OCI-LY1 (cell line): ENCODE results near the gene BMP8B.

Experiments
- H2AFZ ChIP-seq: fragments of 200-600 bp; sonication (generic), shearing (Covaris generic); 2 replicates; pipeline ENCODE4 v1.6.0; 2014; ENCODE audit warnings: antibody characterized with exemption, mild to moderate bottlenecking, low read length
- H3F3A ChIP-seq: fragments of 200-600 bp; sonication (generic), shearing (Covaris generic); 2 replicates; pipeline ENCODE4 v1.6.0; 2014; ENCODE audit warnings: mild to moderate bottlenecking, antibody characterized with exemption, low read length, moderate library complexity; ENCODE audit not compliant: insufficient read depth
- H3K27ac ChIP-seq: fragments of 200-600 bp; sonication (generic); 2 replicates; pipeline ENCODE4 v1.5.1; 2014; ENCODE audit warnings: low read length, mixed run types, mild to moderate bottlenecking, low read depth; ENCODE audit not compliant: poor library complexity, severe bottlenecking
- H3K27me3 ChIP-seq: fragments of 200-600 bp; sonication (generic); 2 replicates; pipeline ENCODE4 v1.6.0; 2014; ENCODE audit warnings: antibody characterized with exemption, mild to moderate bottlenecking, low read length, moderate library complexity; ENCODE audit not compliant: insufficient read depth
- H3K36me3 ChIP-seq: fragments of 200-600 bp; sonication (generic); 2 replicates; pipeline ENCODE4 v1.6.1; 2014; ENCODE audit warnings: mild to moderate bottlenecking, antibody characterized with exemption, low read length, moderate library complexity, mixed read lengths; ENCODE audit not compliant: insufficient read depth
- H3K4me1 ChIP-seq: fragments of 200-600 bp; sonication (generic); 2 replicates; pipeline ENCODE4 v1.5.1; 2014; ENCODE audit warnings: mild to moderate bottlenecking, low read length, moderate library complexity; ENCODE audit not compliant: insufficient read depth, severe bottlenecking
- H3K4me2 ChIP-seq: fragments of 200-600 bp; sonication (generic), shearing (Covaris generic); 2 replicates; pipeline ENCODE4 v1.6.1; 2014; ENCODE audit warnings: low read length
- H3K4me3 ChIP-seq: fragments of 200-600 bp; sonication (generic); 2 replicates; pipeline ENCODE4 v1.5.1; 2014; ENCODE audit warnings: low read length, low read depth, mild to moderate bottlenecking, mixed read lengths; ENCODE audit not compliant: poor library complexity, severe bottlenecking
- H3K79me2 ChIP-seq: fragments of 200-600 bp; shearing (Covaris generic); 2 replicates; pipeline ENCODE4 v1.6.1; 2016; ENCODE audit warnings: mixed run types, low read length, mixed read lengths; ENCODE audit not compliant: insufficient read depth
- H3K9ac ChIP-seq: fragments of 200-600 bp; sonication (generic), shearing (Covaris generic); 2 replicates; pipeline ENCODE4 v1.6.1; 2014; ENCODE audit warnings: mild to moderate bottlenecking, low read length, mixed read lengths
- H3K9me2 ChIP-seq: fragments of 200-600 bp; sonication (generic), shearing (Covaris generic); 2 replicates; pipeline ENCODE4 v1.6.1; 2014; ENCODE audit warnings: low read depth, mild to moderate bottlenecking, low read length, mixed read lengths
- H3K9me3 ChIP-seq: fragments of 200-600 bp; shearing (Covaris generic); 2 replicates; pipeline ENCODE4 v1.6.1; 2014; ENCODE audit warnings: low read length, mixed read lengths
- H4K20me1 ChIP-seq: fragments of 200-600 bp; sonication (generic), shearing (Covaris generic); 2 replicates; pipeline ENCODE4 v1.6.0; 2016; ENCODE audit warnings: mild to moderate bottlenecking, low read length; ENCODE audit not compliant: insufficient read depth
- CTCF ChIP-seq: fragments of 200-600 bp; sonication (generic), shearing (Covaris generic); IDR thresholded peaks from 2 replicates; pipeline ENCODE4 v1.5.1; 2017; ENCODE audit warnings: mild to moderate bottlenecking, antibody characterized with exemption, low read length, moderate library complexity, mixed read lengths
- EZH2 ChIP-seq: fragments of 200-600 bp; sonication (generic), shearing (Covaris generic); IDR thresholded peaks from 2 replicates; pipeline ENCODE4 v1.8.0; 2017; ENCODE audit warnings: borderline replicate concordance, mixed run types, mild to moderate bottlenecking, antibody characterized with exemption, low read length, moderate library complexity, mixed read lengths

Gene BMP8B

DNA sequence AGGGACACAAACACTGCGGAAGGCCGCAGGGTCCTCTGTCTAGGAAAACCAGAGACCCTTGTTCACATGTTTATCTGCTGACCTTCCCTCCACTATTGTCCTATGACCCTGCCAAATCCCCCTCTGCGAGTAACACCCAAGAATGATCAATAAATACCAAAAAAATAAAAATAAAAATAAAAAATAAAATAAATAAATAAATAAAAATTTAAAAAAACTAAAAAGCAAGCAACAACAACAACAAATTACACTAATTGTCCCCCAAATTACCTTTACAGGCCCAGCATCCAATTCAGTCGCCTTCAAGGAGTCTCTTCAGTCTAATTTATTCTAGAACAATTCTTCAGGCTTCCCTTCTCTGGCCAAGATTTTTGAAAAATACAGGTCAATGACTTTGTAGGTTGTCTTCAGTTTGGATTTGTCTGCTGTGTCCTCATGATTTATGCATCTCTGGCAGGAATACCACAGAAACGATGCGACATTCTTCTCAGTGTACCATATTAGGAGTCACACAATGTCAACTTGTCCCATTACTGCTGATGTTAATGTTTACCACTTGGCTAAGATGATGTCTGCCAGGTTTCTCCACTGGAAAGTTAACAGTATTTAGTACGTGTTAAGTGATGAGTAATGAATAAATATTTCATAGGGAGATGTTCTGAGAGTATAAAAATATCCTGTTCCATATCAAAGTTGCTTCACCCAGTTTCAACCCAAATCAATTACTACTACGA, 20.3 kb upstream of the BMP8B start:
- Histone ChIP-seq H3F3A (no peaks in the 10 kb centered on the region), H3K27me3 (no peaks in the 10 kb centered on the region), H3K4me2 (no peak overlapping the region), H3K9ac (no peak overlapping the region), H3K36me3 (no peaks in the 10 kb centered on the region; the same call in 1 of the 2 replicates), H2AFZ (no peak overlapping the region), H3K79me2 (no peaks in the 10 kb centered on the region), H3K9me3 (no peaks in the 10 kb centered on the region), H3K27ac (no peak overlapping the region), H3K4me3 (no peak overlapping the region), H4K20me1 (no peaks in the 10 kb centered on the region), H3K4me1 (no peaks in the 10 kb centered on the region), H3K9me2 (no peaks in the 10 kb centered on the region)
- TF ChIP-seq EZH2, result no peak
- TF ChIP-seq CTCF, result no peak

DNA sequence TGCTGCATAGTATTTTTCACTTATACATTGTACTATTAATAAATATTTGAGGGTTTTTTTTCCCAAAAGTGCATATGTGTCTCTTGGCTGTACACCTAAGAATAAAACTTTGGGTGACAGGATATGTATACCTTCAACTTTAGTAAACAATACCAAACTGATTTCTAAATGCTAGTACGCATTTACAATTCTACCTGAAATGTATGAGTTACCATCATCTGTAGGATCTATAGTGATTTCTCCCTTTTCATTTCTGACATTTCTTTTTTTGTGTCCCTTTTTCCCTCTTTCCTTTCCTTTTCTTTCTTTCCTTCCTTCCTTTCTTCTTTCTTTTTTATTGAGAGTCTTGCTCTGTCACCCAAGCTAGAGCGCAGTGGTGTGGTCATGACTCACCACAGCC, 16.7 kb upstream of the BMP8B start:
- TF ChIP-seq EZH2, result no peak
- TF ChIP-seq CTCF, result no peak
- H4K20me1 ChIP-seq, result no peaks in the 10 kb centered on the region
- no peaks in the 10 kb centered on the region; the same call in 1 of the 2 replicates for H3K36me3 ChIP-seq
- no peak overlapping the region for H3K27ac ChIP-seq
- H3K4me2 ChIP-seq, result no peak overlapping the region
- no peaks in the 10 kb centered on the region for H3K4me1 ChIP-seq
- H3K79me2 ChIP-seq, result no peaks in the 10 kb centered on the region
- H3F3A ChIP-seq, result no peaks in the 10 kb centered on the region
- H2AFZ ChIP-seq, result no peak overlapping the region
- H3K9me3 ChIP-seq, result no peaks in the 10 kb centered on the region
- no peak overlapping the region for H3K9ac ChIP-seq
- H3K27me3 ChIP-seq, result no peaks in the 10 kb centered on the region
- H3K9me2 ChIP-seq, result no peaks in the 10 kb centered on the region
- no peak overlapping the region for H3K4me3 ChIP-seq

- Histone ChIP-seq H3K9me2 (no peaks in the 10 kb centered on the region), H3K36me3 (no peaks in the 10 kb centered on the region), H3K27me3 (no peaks in the 10 kb centered on the region), H3K9ac (no peak overlapping the region), H3F3A (no peaks in the 10 kb centered on the region), H3K4me1 (peaks cover 14% of the 10 kb centered on the region), H3K9me3 (no peaks in the 10 kb centered on the region), H2AFZ (no peak overlapping the region), H3K4me2 (no peak overlapping the region), H3K79me2 (no peaks in the 10 kb centered on the region), H3K27ac (no peak overlapping the region), H4K20me1 (no peaks in the 10 kb centered on the region), H3K4me3 (no peak overlapping the region)
- TF ChIP-seq CTCF, result no peak
Measured at GRCh38 chr1:39802496-39803260, 14.0 kb upstream of the BMP8B start.
